ENCODE measurements around the gene MROH9.

The MROH9 gene

DNA sequence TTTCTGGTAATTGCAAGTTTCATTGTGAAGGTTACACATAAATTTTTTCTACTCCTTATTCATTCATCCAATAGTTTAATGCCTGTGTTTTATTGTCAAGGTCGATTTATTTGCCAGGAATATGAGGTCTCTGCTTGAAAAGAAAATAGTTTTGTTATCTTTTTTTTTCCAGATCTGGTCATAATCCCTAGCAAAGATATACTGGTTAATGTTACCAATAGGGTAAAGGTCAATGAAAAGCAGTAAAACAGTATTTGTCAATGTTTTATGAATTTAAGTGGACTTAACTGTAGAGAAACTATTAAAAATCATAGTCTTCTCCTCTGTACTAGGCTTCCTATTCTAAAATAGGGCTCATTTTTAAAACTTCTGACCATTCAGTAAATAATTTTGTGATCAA lies 147.3 kb downstream of the MROH9 start:
- DNase-seq (ENCODE audit: low spot score), result no peak

DNA sequence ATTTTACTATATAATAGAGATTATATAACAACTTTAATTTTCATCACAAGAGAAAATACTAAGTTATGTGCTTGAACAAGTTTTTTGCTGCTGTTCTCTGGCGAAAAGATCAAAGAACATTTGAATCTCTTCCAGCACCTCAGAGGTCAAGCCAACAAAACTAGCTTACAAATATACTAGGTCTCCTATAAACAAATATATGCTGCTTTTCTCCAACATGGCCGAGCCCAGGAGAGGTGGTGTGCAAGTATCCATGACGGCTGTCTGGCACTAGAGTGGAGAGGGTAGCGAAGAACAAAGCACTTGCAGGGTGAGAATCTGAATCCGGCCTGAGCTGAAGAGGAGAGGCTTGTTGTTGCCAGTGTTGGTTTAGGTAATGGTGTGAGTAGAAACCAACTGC lies 147.9 kb downstream of the MROH9 start:
- no peak for DNase-seq (ENCODE audit: low spot score)

DNA sequence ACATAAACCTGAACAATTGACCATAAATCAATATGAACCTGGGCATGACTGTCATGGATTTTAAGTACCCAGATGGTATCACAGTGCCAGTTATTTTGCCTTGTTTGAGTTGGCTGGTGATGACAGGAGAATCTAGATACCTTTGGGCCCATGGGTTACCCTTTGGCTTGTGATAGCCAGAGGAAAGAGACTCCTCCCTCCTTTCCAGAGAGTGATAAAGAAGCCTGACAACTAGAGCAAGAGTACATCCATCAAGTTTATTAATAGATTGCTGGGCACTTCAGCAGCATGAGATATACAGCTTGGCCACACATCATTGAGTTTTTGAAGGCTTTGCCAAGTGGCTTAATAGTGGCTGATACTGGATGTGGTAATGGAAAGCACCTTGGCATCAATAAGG lies 148.8 kb downstream of the MROH9 start:
- DNase-seq (ENCODE audit: low spot score), result no peak

DNA sequence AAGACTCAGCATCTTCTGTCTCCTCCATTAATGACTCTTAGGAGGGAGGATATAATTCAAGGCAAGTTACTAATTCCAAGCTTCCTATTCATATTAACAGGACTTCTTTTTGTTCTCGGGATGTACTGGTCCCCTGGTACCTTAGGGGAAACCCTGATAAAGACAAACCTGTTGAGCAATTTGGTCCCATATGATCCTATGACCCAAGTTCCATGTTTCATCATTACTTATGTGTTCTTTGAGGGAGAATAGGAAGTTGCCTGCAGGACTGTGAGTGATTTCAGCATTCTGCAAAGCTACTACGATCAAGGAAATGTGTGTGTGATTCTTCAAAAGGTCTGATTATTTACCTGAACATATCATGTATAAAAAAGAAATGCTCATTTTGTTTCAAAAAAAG lies 149.5 kb downstream of the MROH9 start:
- DNase-seq (ENCODE audit: low spot score), result no peak

DNA sequence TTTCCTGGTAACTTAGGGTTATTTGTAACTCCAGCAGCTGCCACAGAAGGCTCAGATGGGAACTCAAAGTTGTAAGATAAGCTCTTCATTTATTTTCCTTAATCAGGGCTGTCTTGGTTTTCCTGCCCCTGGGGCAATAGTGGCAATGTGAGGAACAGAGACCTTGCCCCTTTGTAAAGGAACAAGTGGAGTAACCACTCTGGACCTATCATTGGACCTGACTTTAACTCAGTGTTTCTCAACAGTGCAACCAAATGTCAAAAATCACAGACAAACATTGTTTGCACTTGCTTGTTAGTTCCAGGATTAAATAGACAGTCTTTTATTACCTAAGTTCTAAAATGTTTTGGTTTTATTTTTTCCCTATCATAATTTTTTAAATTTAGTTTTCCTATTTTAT lies 152.6 kb downstream of the MROH9 start:
- no peak for DNase-seq (ENCODE audit: low spot score)

DNA sequence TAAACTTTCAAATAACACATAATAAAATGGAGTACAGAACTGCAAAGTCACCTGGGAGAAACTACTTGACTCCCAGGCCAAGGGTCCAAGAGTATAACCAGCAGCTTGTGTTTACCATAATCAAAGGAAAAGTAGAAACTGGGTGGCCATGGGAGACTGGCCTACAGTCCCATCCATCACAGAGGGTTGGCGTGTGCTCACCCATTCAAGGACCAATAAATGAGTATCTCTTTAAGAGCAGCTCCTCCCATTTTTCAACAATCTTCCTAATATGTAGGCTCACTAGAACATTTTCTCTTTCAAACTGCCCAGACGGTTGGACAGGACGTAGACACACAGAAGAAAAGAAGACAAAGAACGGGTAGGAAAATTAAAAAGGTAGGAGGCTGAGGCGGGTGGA lies 155.3 kb downstream of the MROH9 start, which contains the start of gene FMO3:
Gene FMO3 (plus strand): TSS at position 302 of the 400 bp plus-strand sequence. CDS start 1,754 bp downstream, outside the sequence.
- DNase-seq (ENCODE audit: low spot score), result no peak

DNA sequence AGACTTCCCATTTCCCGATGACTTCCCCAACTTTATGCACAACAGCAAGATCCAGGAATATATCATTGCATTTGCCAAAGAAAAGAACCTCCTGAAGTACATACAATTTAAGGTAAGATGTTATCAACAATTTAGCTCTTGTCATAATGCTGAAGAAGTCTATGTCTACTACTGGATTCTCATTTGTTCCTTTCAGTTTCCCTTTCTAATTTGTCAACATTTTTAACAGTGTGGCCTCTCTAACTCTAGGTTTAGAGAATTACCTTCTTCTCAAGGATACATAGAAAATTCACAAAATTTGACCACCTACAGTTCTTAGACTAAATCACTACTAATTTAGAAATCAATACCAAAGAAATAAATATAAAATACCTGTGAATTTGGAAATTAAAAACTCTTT lies 168.5 kb downstream of the MROH9 start:
- no peak for DNase-seq (ENCODE audit: low spot score)

DNA sequence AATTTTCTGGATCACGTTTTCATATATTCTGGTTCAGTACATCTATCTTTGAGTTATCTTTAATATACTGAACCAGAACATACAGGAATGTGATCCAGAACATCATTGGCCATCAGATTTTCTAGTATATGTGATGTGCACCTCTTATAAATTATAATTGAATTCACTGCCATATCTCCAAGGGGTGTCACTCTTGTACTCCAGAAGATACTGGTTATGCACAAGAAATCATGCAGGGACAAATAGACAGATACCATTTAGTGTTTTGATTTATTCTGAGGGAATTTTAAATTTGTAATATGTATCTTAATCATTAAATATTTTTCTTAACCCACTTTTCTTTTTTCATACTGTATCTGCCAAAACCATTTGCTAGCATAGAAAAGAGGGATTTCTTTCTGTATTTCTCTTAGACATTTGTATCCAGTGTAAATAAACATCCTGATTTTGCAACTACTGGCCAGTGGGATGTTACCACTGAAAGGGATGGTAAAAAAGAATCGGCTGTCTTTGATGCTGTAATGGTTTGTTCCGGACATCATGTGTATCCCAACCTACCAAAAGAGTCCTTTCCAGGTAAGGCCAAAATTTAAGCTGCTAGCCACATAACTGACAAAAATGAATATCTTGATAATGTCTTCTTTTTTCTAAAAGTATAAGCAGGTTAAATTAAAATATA lies 172.1 kb downstream of the MROH9 start:
- DNase-seq (ENCODE audit: low spot score), result no peak

DNA sequence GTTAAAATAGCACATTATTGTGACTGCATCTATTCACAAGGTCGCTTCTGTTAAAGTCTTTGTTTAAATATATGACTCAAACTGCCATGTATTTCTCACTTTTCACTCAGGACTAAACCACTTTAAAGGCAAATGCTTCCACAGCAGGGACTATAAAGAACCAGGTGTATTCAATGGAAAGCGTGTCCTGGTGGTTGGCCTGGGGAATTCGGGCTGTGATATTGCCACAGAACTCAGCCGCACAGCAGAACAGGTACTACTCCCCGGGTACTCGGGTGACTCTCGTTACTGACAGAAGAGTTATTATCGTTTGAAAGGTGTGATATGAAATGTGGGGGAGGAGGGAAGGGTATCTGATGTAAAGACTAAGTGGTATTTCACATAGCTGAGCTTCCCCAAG lies 172.6 kb downstream of the MROH9 start:
- no peak for DNase-seq (ENCODE audit: low spot score)

DNA sequence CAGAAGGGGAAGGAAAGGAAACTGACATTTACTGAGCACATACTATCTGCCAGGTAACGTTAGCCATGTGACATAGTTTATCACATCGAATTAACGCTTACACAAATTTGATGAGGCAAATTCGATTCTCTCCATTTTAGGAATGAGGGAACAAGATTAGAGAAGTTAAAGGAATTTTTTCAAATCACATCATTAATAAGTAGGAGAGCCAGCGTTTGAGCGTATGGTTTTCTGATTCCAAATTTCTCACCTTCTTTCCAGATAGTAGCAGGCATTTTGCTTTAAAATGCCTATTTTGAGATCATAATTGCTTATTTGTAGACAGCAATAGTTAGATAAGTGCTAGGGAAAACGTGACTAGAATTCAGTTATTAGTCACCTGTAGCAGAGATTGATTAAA lies 174.6 kb downstream of the MROH9 start:
- no peak for DNase-seq (ENCODE audit: low spot score)

DNA sequence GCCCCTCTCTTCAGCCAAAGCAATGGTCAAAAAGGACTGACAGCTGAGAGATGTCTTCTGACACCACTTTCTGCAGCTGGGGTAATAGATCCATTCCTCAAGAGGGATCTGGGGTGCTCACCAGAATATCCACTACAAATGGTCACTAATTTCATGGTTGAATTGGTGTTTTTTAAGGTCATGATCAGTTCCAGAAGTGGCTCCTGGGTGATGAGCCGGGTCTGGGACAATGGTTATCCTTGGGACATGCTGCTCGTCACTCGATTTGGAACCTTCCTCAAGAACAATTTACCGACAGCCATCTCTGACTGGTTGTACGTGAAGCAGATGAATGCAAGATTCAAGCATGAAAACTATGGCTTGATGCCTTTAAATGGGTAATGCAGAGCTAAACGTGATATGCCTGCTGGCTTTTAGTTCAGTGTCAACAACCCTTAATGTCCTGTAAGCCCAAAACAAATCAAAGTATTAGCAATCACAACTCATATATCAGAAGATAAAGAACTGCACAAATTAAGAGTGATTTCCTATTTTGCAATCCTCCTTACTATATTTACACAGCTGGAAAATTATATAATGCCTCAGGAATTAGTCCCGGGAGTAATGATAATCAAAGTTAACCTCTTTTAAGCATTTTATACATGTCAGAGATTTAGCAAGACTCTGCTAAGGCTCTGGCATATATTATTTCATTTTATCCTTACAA lies 175.4 kb downstream of the MROH9 start:
- no peak for DNase-seq (ENCODE audit: low spot score)

DNA sequence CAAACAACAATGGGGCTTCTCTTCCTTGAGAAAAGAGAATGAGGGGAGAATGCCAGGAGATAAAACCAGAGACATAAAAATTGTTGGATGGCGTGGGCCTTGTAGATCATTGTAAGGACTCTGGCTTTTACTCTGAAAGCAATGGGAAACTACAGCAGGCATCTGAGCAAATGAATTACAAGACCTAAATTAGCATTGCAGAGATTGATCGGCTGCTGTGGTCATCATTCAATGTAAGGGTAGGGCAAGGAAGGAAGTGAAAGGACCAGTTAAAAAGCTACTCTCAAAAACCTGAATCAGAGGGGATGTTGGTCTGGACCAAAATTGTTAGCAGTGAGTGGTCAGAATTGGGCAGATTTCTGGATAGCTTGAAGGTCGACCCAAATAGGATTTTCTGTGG lies 176.8 kb downstream of the MROH9 start:
- no peak for DNase-seq (ENCODE audit: low spot score)

DNA sequence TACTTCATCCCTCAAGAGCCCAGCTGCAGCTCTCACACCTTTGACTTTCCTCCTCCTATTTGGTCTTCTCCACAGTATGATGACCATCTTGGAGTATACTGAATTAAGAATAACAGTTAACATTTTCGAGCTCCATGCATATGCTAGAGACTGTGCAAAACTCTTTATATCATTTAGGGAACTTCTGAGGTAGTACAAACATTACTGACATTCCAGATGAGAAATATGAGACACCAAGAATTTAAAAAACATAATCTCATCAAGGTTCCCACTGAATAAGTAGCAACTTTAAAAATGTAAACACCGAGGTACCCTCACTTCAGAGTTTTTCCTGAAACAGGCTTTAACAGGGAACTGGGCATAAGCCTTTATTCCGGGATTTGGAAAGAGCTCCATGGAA lies 178.0 kb downstream of the MROH9 start:
- DNase-seq (ENCODE audit: low spot score), result no peak

Data from ecto neural progenitor cell (in vitro differentiated cells).